ENCODE measurements around the gene PILRB. TPM values are rescaled to one million over a fixed set of nuclear protein-coding genes. Genes with fewer than 3 reads are reported as not detected.
A peak's percentile ranks its signal among the peaks of the same experiment; 100 is the strongest.
"Not testable (repeated sequence)": the region's sequence is repeated elsewhere in the genome, so short reads cannot be mapped to it uniquely, and the experiment has no call there.

The PILRB gene
- 10 to 100 TPM; 24.8 to 38.3 (median 29.2) TPM for polyA plus RNA-seq (ENCODE audit: insufficient read length in 4 of 4)

- no peak for DNase-seq (ENCODE audit: low read depth in 4 of 4, low spot score in 3 of 4)
Measured at GRCh38 chr7:100358027-100358856, at the start of gene PILRB. Gene PILRB, plus strand, starts transcription at chr7:100358117. Its CDS starts 186 bp downstream, at chr7:100358303.

GRCh38 chr7:100318329-100318728 is 39.6 kb upstream of the PILRB start:
- not testable (repeated sequence) for DNase-seq (ENCODE audit: low read depth in 4 of 4, low spot score in 3 of 4)

GRCh38 chr7:100321648-100322047 is 36.3 kb upstream of the PILRB start:
- not testable (repeated sequence) for DNase-seq (ENCODE audit: low read depth in 4 of 4, low spot score in 3 of 4)

- DNase-seq (ENCODE audit: low read depth in 4 of 4, low spot score in 3 of 4), result not testable (repeated sequence)
Measured at GRCh38 chr7:100324194-100324593, 33.7 kb upstream of the PILRB start.

- DNase-seq (ENCODE audit: low read depth in 4 of 4, low spot score in 3 of 4), result not testable (repeated sequence)
Measured at GRCh38 chr7:100325671-100326070, 32.2 kb upstream of the PILRB start.

GRCh38 chr7:100326914-100327313 is 31.0 kb upstream of the PILRB start:
- DNase-seq (ENCODE audit: low read depth in 4 of 4, low spot score in 3 of 4), result not testable (repeated sequence)

GRCh38 chr7:100335566-100336466 is 22.1 kb upstream of the PILRB start:
- DNase-seq (ENCODE audit: low read depth in 4 of 4, low spot score in 3 of 4), result peak; percentile 75 to 86 (median 82)

- DNase-seq (ENCODE audit: low read depth in 4 of 4, low spot score in 3 of 4), result not testable (repeated sequence)
Measured at GRCh38 chr7:100338083-100338696, 19.7 kb upstream of the PILRB start.

- not testable (repeated sequence) for DNase-seq (ENCODE audit: low read depth in 4 of 4, low spot score in 3 of 4)
Measured at GRCh38 chr7:100341286-100341685, 16.6 kb upstream of the PILRB start.

GRCh38 chr7:100342765-100343164 is 15.2 kb upstream of the PILRB start:
- no peak for DNase-seq (ENCODE audit: low read depth in 4 of 4, low spot score in 3 of 4)

- DNase-seq (ENCODE audit: low read depth in 4 of 4, low spot score in 3 of 4), result not testable (repeated sequence)
Measured at GRCh38 chr7:100344124-100344559, 13.8 kb upstream of the PILRB start.

GRCh38 chr7:100344560-100345287 is 13.2 kb upstream of the PILRB start:
- DNase-seq (ENCODE audit: low read depth in 4 of 4, low spot score in 3 of 4), result not testable (repeated sequence)

- peak in 1 of 4 donors; percentile 15 for DNase-seq (ENCODE audit: low read depth in 4 of 4, low spot score in 3 of 4)
Measured at GRCh38 chr7:100345288-100345672, 12.6 kb upstream of the PILRB start.

- no peak for DNase-seq (ENCODE audit: low read depth in 4 of 4, low spot score in 3 of 4)
Measured at GRCh38 chr7:100346921-100347320, 11.0 kb upstream of the PILRB start.

- DNase-seq (ENCODE audit: low read depth in 4 of 4, low spot score in 3 of 4), result no peak
Measured at GRCh38 chr7:100348805-100349204, 9.1 kb upstream of the PILRB start.

- DNase-seq (ENCODE audit: low read depth in 4 of 4, low spot score in 3 of 4), result no peak
Measured at GRCh38 chr7:100349757-100350156, 8.2 kb upstream of the PILRB start.

GRCh38 chr7:100351657-100352058 is 6.3 kb upstream of the PILRB start:
- no peak for DNase-seq (ENCODE audit: low read depth in 4 of 4, low spot score in 3 of 4)

GRCh38 chr7:100352230-100352781 is 5.6 kb upstream of the PILRB start:
- DNase-seq (ENCODE audit: low read depth in 4 of 4, low spot score in 3 of 4), result not testable (repeated sequence)

- no peak for DNase-seq (ENCODE audit: low read depth in 4 of 4, low spot score in 3 of 4)
Measured at GRCh38 chr7:100352984-100353684, 4.8 kb upstream of the PILRB start.
